ENCODE data around the gene LPP.

LPP gene

DNA sequence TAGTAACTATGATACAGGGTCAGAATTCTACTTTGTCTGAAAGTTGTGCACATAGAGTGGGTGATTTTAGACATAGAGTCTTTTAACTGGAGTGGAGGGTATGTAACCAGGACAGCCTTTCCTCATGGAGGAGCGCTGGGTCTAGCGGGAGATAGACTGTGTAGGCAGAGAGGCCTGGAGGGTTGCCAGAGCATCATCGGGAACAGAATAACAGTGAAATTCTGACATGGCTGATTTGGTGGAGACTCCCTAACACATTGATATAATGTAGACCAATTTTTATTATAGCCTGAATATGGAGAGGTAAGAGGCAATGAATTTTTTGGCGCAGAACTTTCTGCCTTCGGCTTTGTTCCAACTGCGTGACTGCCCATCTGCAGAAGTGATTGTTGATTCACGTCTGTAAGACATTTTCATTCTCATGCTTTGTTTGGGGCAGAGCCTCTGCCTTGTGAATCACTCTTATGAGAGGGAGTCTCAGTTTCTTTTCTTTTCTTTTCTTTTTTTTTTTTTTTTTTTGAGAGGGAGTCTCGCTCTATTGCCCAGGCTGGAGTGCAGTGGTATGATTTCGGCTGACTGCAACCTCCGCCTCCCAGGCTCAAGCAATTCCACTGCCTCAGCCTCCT lies 16.0 kb downstream of the LPP start:
- DNase-seq (ENCODE audit: low read depth in 2 of 2) = no peak

- peak in 1 of 2 donors; percentile 38 for DNase-seq (ENCODE audit: low read depth in 2 of 2)
Observed at GRCh38 chr3:188170461-188171459, 16.8 kb downstream of the LPP start.

DNA sequence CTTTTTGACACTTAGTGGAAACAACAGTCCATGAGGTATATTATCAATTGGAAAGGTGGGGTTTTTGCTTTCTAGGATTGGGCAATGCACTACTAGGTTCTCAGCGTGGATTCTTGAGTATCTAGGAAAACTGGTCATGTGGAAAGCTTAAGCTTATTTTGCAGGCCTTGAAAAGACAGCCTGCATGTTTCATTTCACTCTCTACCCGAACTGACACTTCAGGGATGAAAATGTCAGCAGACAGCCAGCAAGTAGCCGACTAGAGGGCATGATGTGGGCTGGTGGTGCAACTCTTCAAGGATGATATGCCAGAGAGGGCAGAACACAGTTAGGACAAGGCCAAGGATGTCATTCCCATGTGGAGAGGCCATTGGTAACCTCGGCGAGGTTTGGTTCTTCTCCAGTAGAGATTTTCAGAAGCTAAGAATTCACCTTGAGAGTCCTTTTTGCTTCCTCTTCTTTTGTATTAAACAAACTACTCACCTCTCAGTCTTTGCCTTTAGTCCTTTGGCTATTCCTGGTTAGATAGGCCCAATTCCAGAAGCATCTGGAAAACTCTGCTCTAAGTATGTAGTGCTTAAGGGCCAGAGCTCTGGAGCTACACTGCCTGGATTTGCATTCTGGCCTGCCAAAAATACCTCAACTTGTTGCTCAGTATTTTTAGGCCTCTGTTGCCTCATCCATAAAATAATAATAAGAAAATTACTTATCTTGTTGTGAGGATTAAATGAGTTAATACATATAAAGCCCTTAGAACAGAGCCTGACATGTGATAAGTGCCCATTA lies 17.9 kb downstream of the LPP start:
- DNase-seq (ENCODE audit: low read depth in 2 of 2) = no peak

DNA sequence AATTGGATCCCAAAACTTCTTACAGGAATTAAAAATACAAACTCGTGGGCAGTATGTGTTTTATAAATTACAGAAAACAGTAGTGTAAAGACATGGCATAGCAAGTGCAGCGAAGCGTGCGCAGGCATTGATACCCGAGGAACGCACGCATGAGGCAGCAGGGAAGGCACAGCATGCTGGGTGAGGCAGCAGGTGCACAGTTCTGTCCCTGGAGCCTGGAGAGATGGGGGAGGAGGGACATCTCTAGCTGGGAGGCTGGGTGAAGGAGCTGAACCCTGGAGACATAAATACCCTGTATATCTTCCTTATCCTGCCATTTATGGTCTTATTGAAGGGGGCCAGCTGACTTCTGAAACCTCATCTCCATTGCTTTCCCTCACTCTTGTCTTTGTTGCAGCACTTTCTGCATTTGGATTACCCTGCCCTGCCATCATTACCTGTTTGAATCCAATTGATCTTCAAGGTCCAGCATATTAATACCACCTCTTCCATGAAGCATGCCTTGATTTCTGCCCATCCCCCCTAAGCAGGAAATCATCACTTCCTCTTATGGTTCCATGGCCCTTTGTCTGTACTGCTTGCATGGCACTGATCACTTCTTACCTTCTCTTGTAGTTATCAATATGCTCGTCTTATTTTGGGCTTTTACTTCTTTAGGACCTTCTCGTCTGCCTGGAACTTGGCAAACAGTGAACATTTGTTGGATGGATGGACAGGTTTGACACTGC lies 20.5 kb downstream of the LPP start:
- no peak for DNase-seq (ENCODE audit: low read depth in 2 of 2)

GRCh38 chr3:188176476-188176875 lies 22.5 kb downstream of the LPP start:
- DNase-seq (ENCODE audit: low read depth in 2 of 2) = no peak

GRCh38 chr3:188176884-188177283 lies 22.9 kb downstream of the LPP start:
- DNase-seq (ENCODE audit: low read depth in 2 of 2) = no peak

- no peak for DNase-seq (ENCODE audit: low read depth in 2 of 2)
Observed at GRCh38 chr3:188177721-188178120, 23.8 kb downstream of the LPP start.

- DNase-seq (ENCODE audit: low read depth in 2 of 2) = no peak
Observed at GRCh38 chr3:188178293-188178936, 24.5 kb downstream of the LPP start.

DNA sequence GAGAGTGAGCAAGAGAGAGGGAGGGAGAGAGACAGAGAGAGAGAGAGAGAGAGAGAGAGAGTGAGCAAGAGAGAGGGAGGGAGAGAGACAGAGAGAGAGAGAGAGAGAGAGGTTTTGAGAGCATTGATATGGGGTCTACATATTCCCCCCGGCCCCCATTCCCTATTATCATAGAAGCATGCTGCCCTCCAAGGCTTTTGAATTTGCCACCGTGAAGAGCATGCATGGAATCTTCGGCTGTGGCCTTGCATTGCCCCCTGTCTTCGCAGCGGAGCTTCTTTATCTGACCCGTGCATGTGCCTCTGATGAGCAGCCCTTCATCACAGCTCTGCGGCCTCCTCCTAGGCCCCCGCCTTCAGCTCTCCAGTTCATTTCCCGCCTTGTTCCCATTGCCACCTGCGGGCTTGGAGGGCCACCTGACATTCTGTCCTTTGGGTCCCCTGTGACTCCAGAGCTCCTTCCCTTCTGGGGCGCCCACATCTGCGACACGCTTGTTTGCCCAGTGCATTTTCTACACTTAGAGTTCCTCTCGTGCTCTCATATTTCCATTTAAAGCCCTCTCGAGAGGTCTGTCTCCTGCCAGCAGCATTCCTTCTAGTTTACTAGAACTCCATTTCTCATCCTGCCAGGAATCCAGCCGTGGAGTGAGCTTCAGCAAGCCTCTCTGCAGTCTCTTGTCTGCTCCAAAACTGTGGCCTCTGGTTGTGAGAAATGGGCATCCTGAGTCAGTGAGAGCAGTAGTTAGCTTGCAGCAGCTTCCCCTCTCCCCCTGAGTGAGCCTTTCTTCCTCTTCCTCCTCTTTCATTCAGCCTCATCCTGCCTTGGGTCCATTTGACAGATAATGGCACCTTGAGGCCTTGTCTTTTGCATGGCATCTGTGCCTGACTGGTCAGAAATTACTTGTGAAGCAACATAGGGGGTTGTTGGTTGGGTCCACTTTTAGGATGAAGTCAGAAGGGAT lies 25.3 kb downstream of the LPP start:
- DNase-seq (ENCODE audit: low read depth in 2 of 2) = no peak

- DNase-seq (ENCODE audit: low read depth in 2 of 2) = no peak
Observed at GRCh38 chr3:188180114-188180513, 26.2 kb downstream of the LPP start.

- DNase-seq (ENCODE audit: low read depth in 2 of 2) = no peak
Observed at GRCh38 chr3:188183452-188183851, 29.5 kb downstream of the LPP start.

GRCh38 chr3:188184160-188184559 lies 30.2 kb downstream of the LPP start:
- DNase-seq (ENCODE audit: low read depth in 2 of 2) = no peak

- no peak for DNase-seq (ENCODE audit: low read depth in 2 of 2)
Observed at GRCh38 chr3:188184649-188185048, 30.7 kb downstream of the LPP start.

- DNase-seq (ENCODE audit: low read depth in 2 of 2) = no peak
Observed at GRCh38 chr3:188185717-188186251, 31.8 kb downstream of the LPP start.

- no peak for DNase-seq (ENCODE audit: low read depth in 2 of 2)
Observed at GRCh38 chr3:188187053-188187452, 33.1 kb downstream of the LPP start.

DNA sequence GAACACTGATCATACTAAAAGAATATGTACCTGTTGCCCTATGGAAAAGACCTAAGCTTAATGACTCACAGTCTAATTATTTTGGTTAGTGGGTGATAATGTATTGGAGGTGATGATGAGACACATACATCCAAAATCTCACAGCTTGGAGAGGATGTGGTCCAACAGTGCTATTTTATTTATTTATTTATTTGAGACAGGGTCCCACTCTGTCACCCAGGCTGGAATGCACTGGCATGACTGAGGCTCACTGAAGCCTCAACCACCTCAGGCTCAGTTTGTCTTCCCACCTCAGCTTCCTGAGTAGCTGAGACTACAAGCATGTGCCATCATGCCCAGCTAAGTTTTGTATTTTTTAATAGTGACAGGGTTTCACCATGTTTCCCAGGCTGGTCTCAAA lies 35.0 kb downstream of the LPP start:
- no peak for DNase-seq (ENCODE audit: low read depth in 2 of 2)

DNA sequence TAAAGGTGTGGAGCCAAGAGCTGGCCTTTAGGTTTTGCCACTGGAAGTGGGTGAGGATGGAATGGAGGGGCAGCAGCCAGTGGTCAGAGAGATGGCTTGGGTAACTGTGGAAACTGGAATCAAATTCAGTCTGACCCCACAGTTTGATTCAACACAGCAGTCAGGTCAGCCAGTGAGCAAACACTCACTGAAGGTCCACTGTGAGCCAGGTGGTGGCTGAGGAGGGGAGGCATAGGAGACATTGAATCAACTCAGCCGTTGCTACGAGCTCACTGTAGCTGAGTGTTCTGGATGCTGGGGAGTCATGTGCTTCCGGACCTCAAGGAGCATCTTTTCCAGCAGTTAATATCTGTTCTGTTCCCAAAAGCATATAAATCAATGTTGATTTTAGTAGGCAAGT lies 37.5 kb downstream of the LPP start:
- no peak for DNase-seq (ENCODE audit: low read depth in 2 of 2)

- DNase-seq (ENCODE audit: low read depth in 2 of 2) = no peak
Observed at GRCh38 chr3:188192034-188192433, 38.1 kb downstream of the LPP start.

DNA sequence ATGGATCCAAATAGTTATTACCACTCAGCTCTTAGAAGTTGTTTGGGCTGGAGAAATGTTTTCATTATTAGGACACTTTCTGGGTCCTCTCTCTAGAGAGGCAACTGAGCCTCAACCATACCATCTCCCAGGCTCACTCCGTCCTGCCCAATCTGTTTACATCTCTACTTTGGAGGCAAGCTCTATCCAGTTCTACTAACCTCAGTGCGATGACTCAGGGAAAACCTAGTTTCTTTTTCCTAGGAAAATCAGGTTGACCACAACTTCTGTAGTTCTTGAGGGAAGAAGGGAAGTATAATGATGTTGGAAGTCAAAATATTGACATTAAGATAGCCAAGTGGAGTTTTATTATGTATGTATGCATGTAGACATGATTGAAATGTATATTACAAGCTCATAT lies 40.4 kb downstream of the LPP start:
- no peak for DNase-seq (ENCODE audit: low read depth in 2 of 2)
